ENCODE measurements around the gene ESRP2. TPM values are rescaled to one million over a fixed set of nuclear protein-coding genes. Genes with fewer than 3 reads are reported as not detected.

Gene ESRP2
- total and polyA plus RNA-seq, 7 donors = under 0.01 to 50.0 (median 12.1) TPM; not detected in 1

- Histone ChIP-seq H3K36me3 (peaks cover 0 to 18% (median 4%) of the 10 kb centered on the region in 4 donors), H3K4me1 (peaks cover 0 to 13% (median 2%) of the 10 kb centered on the region in 4 donors), H3K9me3 (no peaks in the 10 kb centered on the region), H3K27me3 (no peaks in the 10 kb centered on the region), H3K27ac (peak overlapping the region in 2 of 4 donors; percentile 17 to 31), H3K4me3 (no peak overlapping the region)
- 67% methylated on average over 5 of the region's 5 CpGs for WGBS, 2 donors
- TF ChIP-seq CTCF (IDR thresholded peaks at IDR 0.05) = no peak
- no peak for TF ChIP-seq EP300 (IDR thresholded peaks at IDR 0.05)
- TF ChIP-seq POLR2AphosphoS5 (IDR thresholded peaks at IDR 0.05) = no peak
- TF ChIP-seq POLR2A (IDR thresholded peaks at IDR 0.05) = no peak
- DNase-seq = no peak
- intact Hi-C loops (cut with DNase I) = no loop called here
These were observed 47.4 kb upstream of the ESRP2 start for GRCh38 chr16:68283346-68283745.

GRCh38 chr16:68282064-68282452, 46.1 kb upstream of the ESRP2 start:
- DNase-seq = no peak
- no peak overlapping the region for H3K27ac ChIP-seq
- H3K9me3 ChIP-seq = no peaks in the 10 kb centered on the region
- no peaks in the 10 kb centered on the region for H3K27me3 ChIP-seq
- peaks cover 0 to 9% (median 3%) of the 10 kb centered on the region in 4 donors for H3K36me3 ChIP-seq
- intact Hi-C loops (cut with DNase I) = no loop called here
- WGBS, 2 donors = 80 to 90% methylated on average over 4 of the region's 4 CpGs
- no peak overlapping the region for H3K4me3 ChIP-seq
- no peak for TF ChIP-seq POLR2A (IDR thresholded peaks at IDR 0.05)
- no peak for TF ChIP-seq CTCF (IDR thresholded peaks at IDR 0.05)
- no peak for TF ChIP-seq POLR2AphosphoS5 (IDR thresholded peaks at IDR 0.05)
- TF ChIP-seq EP300 (IDR thresholded peaks at IDR 0.05) = no peak
- H3K4me1 ChIP-seq = peaks cover 0 to 1% (median under 1%) of the 10 kb centered on the region in 4 donors

GRCh38 chr16:68281368-68282063, 45.6 kb upstream of the ESRP2 start:
- no peaks in the 10 kb centered on the region for H3K27me3 ChIP-seq
- WGBS, 2 donors = 76 to 78% methylated on average over 4 of the region's 4 CpGs
- DNase-seq = no peak
- intact Hi-C loops (cut with DNase I) = no loop called here
- no peaks in the 10 kb centered on the region for H3K9me3 ChIP-seq
- H3K36me3 ChIP-seq = peaks cover 0 to 9% (median 3%) of the 10 kb centered on the region in 4 donors
- H3K4me1 ChIP-seq = peaks cover 0 to 6% (median 6%) of the 10 kb centered on the region in 4 donors
- TF ChIP-seq EP300 (IDR thresholded peaks at IDR 0.05) = no peak
- TF ChIP-seq POLR2AphosphoS5 (IDR thresholded peaks at IDR 0.05) = no peak
- no peak for TF ChIP-seq CTCF (IDR thresholded peaks at IDR 0.05)
- TF ChIP-seq POLR2A (IDR thresholded peaks at IDR 0.05) = no peak
- no peak overlapping the region for H3K27ac ChIP-seq
- H3K4me3 ChIP-seq = no peak overlapping the region

- no peak for DNase-seq
- Histone ChIP-seq H3K27ac (no peak overlapping the region), H3K27me3 (no peaks in the 10 kb centered on the region), H3K9me3 (no peaks in the 10 kb centered on the region), H3K4me1 (peaks cover 0 to 22% (median 19%) of the 10 kb centered on the region in 4 donors), H3K36me3 (peaks cover 0 to 11% (median 4%) of the 10 kb centered on the region in 4 donors), H3K4me3 (no peak overlapping the region)
- intact Hi-C loops (cut with DNase I) = no loop called here
- no peak for TF ChIP-seq POLR2A (IDR thresholded peaks at IDR 0.05)
- no peak for TF ChIP-seq EP300 (IDR thresholded peaks at IDR 0.05)
- no peak for TF ChIP-seq POLR2AphosphoS5 (IDR thresholded peaks at IDR 0.05)
- TF ChIP-seq CTCF (IDR thresholded peaks at IDR 0.05) = no peak
- WGBS, 2 donors = 72 to 84% methylated on average over 13 of the region's 13 CpGs
These were observed 44.0 kb upstream of the ESRP2 start for GRCh38 chr16:68279726-68280558.

Data from sigmoid colon (tissue), 7 donors.